GM23338 (cell line): ENCODE data around the gene MAGI1. TPM values are rescaled to one million over a fixed set of nuclear protein-coding genes. Genes with fewer than 3 reads are reported as not detected.

Experiments used
- ATAC-seq: fragments of 200-7000 bp; cut with Tn5 transposase; 3 replicates; pipeline ENCODE4 v1.9.1; 2020
- DNase-seq: peaks from one replicate; pipeline ENCODE4 v3.0.0-alpha.2; 2015; ENCODE audit warnings: low spot score
- H2AFZ ChIP-seq: fragments of 200-600 bp; sonication (generic); 2 replicates; pipeline ENCODE4 v1.8.0; 2016; ENCODE audit warnings: antibody characterized with exemption, mild to moderate bottlenecking, moderate library complexity
- H3F3A ChIP-seq: fragments of 200-600 bp; sonication (generic); replicated peaks from 2 replicates; pipeline ENCODE4 v1.8.0; 2017; ENCODE audit warnings: antibody characterized with exemption, mixed run types, low read depth
- H3K27ac ChIP-seq: fragments of 200-600 bp; sonication (generic); 2 replicates; pipeline ENCODE4 v1.6.1; 2016; ENCODE audit warnings: low read depth
- H3K27me3 ChIP-seq: fragments of 200-600 bp; sonication (generic); 2 replicates; pipeline ENCODE4 v1.8.0; 2016; ENCODE audit warnings: mild to moderate bottlenecking, mixed run types, moderate library complexity; ENCODE audit not compliant: insufficient read depth
- H3K36me3 ChIP-seq: fragments of 200-600 bp; sonication (generic); 2 replicates; pipeline ENCODE4 v1.8.0; 2016; ENCODE audit warnings: mild to moderate bottlenecking; ENCODE audit not compliant: insufficient read depth
- H3K4me1 ChIP-seq: fragments of 200-600 bp; sonication (generic); 2 replicates; pipeline ENCODE4 v1.8.0; 2016; ENCODE audit warnings: mild to moderate bottlenecking, moderate library complexity; ENCODE audit not compliant: insufficient read depth
- H3K4me2 ChIP-seq: fragments of 200-600 bp; sonication (generic); 2 replicates; pipeline ENCODE4 v1.7.1; 2017; ENCODE audit warnings: mixed run types
- H3K4me3 ChIP-seq: fragments of 200-600 bp; sonication (generic); 2 replicates; pipeline ENCODE4 v1.6.1; 2016; ENCODE audit warnings: mixed run types
- H3K79me2 ChIP-seq: fragments of 200-600 bp; sonication (generic); replicated peaks from 2 replicates; pipeline ENCODE4 v1.8.0; 2017; ENCODE audit warnings: mild to moderate bottlenecking; ENCODE audit not compliant: insufficient read depth
- H3K9me2 ChIP-seq: fragments of 200-600 bp; sonication (generic); 2 replicates; pipeline ENCODE4 v1.8.0; 2017; ENCODE audit not compliant: insufficient read depth
- H4K20me1 ChIP-seq: fragments of 200-600 bp; sonication (generic); replicated peaks from 2 replicates; pipeline ENCODE4 v1.8.0; 2017; ENCODE audit warnings: mild to moderate bottlenecking; ENCODE audit not compliant: insufficient read depth
- H3K27ac Mint-ChIP-seq: 2 replicates; pipeline ENCODE4 v1.8.0; 2020; ENCODE audit warnings: inconsistent platforms, mild to moderate bottlenecking, moderate library complexity, mixed read lengths
- H3K27me3 Mint-ChIP-seq: 3 replicates; pipeline ENCODE4 v1.8.0; 2022; ENCODE audit warnings: low read depth, mild to moderate bottlenecking, moderate library complexity, mixed read lengths, inconsistent platforms; ENCODE audit not compliant: insufficient read depth, poor library complexity
- H3K36me3 Mint-ChIP-seq: 3 replicates; pipeline ENCODE4 v1.8.0; 2021; ENCODE audit warnings: low read depth, mild to moderate bottlenecking, inconsistent platforms, moderate library complexity, mixed read lengths
- H3K4me1 Mint-ChIP-seq: 3 replicates; pipeline ENCODE4 v1.8.0; 2020; ENCODE audit warnings: mild to moderate bottlenecking, inconsistent platforms, mixed read lengths
- H3K4me3 Mint-ChIP-seq: 3 replicates; pipeline ENCODE4 v1.8.0; 2021; ENCODE audit warnings: moderate library complexity, mild to moderate bottlenecking, inconsistent platforms, mixed read lengths
- H3K9me3 Mint-ChIP-seq: 3 replicates; pipeline ENCODE4 v1.8.0; 2020; ENCODE audit warnings: moderate library complexity, mild to moderate bottlenecking, inconsistent platforms, mixed read lengths
- CREB1 ChIP-seq: fragments of 250-450 bp; sonication (Bioruptor Pico); IDR thresholded peaks from 2 replicates; pipeline ENCODE4 v1.5.0; 2020; ENCODE audit warnings: low read depth, mild to moderate bottlenecking, moderate library complexity
- EZH2 ChIP-seq: fragments of 200-600 bp; sonication (generic); IDR thresholded peaks from one replicate; pipeline ENCODE4 v1.8.0; 2017; ENCODE audit warnings: antibody characterized with exemption, mild to moderate bottlenecking, low read depth; ENCODE audit not compliant: unreplicated experiment
- NANOG ChIP-seq: IDR thresholded peaks from 2 replicates; pipeline ENCODE4 v1.6.1; 2016; ENCODE audit warnings: antibody characterized with exemption, borderline replicate concordance
- STAT1 ChIP-seq: IDR thresholded peaks from one replicate; pipeline ENCODE4 v1.6.1; 2016; ENCODE audit warnings: antibody characterized with exemption; ENCODE audit not compliant: unreplicated experiment
- ZNF331 ChIP-seq: fragments of 250-450 bp; sonication (Bioruptor Pico); IDR thresholded peaks from 2 replicates; pipeline ENCODE4 v1.5.0; 2020; ENCODE audit warnings: low read depth, mild to moderate bottlenecking, moderate library complexity
- polyA plus RNA-seq: library from polyadenylated mRNA; unstranded; fragments of >200 nt; fragmentation: Nextera tagmentation; extraction: Ambion mirVana; gene quantifications from 2 replicates; pipeline ENCODE4 v1.2.1, GENCODE V29; 2016
- total RNA-seq: library from RNA; depleted of rRNA; stranded (reverse); fragments of >200 nt; shearing (Covaris generic); gene quantifications from 2 replicates; pipeline ENCODE4 v1.2.3, GENCODE V29; 2014
- TF ChIP-seq, protein P1 (sequence below), 2 experiments: fragments of 200-600 bp in 1 of 2; sonication (generic) in 1 of 2; conservative IDR thresholded peaks; 2 replicates each; pipeline versions ENCODE4 v1.5.1 to v1.6.1; 2016 to 2017; ENCODE audit warnings: antibody characterized with exemption in 2 of 2, low read depth in 2 of 2, mild to moderate bottlenecking in 2 of 2, moderate library complexity in 1 of 2
- TF ChIP-seq, protein P2 (sequence below): fragments of 250-450 bp; sonication (Bioruptor Pico); IDR thresholded peaks from 2 replicates; pipeline ENCODE4 v1.5.0; 2020; ENCODE audit warnings: mild to moderate bottlenecking, moderate library complexity
- TF ChIP-seq, protein P3 (sequence below): IDR thresholded peaks from one replicate; pipeline ENCODE4 v1.6.1; 2018; ENCODE audit warnings: antibody characterized with exemption; ENCODE audit not compliant: unreplicated experiment

The MAGI1 gene
- total and polyA plus RNA-seq, 2 experiments from 2014 or later = 27.4 to 71.2 TPM

DNA sequence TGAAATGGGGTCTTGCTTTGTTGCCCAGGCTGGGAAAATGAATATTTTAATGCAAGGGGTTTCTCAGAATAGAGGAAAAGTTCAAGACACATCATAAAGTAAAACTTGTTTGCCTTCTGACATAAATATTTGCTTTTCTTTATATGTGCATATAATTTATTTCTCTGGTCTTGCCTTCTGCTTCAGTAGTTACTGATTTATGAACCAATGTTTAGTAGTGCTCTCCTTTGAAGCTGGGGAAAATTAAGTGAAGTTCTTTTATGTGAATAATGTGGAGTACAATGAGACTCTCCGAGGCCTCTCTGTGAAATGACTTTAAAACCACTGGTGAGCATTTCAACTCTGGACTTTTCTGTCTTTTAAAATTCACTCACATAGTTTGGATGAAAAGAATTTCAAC, 55.6 kb downstream of the MAGI1 start:
- H3K36me3 Mint-ChIP-seq = no peaks in the 10 kb centered on the region
- no peak overlapping the region for H3K27ac ChIP-seq
- DNase-seq = no peak
- H3K36me3 ChIP-seq = no peaks in the 10 kb centered on the region
- H3K9me2 ChIP-seq = no peaks in the 10 kb centered on the region
- no peaks in the 10 kb centered on the region for H3K27me3 ChIP-seq
- H3K4me3 Mint-ChIP-seq = no peak overlapping the region
- no peaks in the 10 kb centered on the region for H3F3A ChIP-seq
- peaks cover 25% of the 10 kb centered on the region for H3K79me2 ChIP-seq
- peaks cover 8% of the 10 kb centered on the region for H3K4me1 ChIP-seq
- TF ChIP-seq NANOG (no peak), ZNF331 (CRISPR knock-in tag) (no peak), EZH2 (no peak), STAT1 (no peak), CREB1 (CRISPR knock-in tag) (no peak)
- TF ChIP-seq, protein P1, sequence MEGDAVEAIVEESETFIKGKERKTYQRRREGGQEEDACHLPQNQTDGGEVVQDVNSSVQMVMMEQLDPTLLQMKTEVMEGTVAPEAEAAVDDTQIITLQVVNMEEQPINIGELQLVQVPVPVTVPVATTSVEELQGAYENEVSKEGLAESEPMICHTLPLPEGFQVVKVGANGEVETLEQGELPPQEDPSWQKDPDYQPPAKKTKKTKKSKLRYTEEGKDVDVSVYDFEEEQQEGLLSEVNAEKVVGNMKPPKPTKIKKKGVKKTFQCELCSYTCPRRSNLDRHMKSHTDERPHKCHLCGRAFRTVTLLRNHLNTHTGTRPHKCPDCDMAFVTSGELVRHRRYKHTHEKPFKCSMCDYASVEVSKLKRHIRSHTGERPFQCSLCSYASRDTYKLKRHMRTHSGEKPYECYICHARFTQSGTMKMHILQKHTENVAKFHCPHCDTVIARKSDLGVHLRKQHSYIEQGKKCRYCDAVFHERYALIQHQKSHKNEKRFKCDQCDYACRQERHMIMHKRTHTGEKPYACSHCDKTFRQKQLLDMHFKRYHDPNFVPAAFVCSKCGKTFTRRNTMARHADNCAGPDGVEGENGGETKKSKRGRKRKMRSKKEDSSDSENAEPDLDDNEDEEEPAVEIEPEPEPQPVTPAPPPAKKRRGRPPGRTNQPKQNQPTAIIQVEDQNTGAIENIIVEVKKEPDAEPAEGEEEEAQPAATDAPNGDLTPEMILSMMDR (conservative IDR thresholded peaks at IDR 0.05; ENCODE audit: low read depth in 2 of 2) = no peak
- TF ChIP-seq, protein P2, sequence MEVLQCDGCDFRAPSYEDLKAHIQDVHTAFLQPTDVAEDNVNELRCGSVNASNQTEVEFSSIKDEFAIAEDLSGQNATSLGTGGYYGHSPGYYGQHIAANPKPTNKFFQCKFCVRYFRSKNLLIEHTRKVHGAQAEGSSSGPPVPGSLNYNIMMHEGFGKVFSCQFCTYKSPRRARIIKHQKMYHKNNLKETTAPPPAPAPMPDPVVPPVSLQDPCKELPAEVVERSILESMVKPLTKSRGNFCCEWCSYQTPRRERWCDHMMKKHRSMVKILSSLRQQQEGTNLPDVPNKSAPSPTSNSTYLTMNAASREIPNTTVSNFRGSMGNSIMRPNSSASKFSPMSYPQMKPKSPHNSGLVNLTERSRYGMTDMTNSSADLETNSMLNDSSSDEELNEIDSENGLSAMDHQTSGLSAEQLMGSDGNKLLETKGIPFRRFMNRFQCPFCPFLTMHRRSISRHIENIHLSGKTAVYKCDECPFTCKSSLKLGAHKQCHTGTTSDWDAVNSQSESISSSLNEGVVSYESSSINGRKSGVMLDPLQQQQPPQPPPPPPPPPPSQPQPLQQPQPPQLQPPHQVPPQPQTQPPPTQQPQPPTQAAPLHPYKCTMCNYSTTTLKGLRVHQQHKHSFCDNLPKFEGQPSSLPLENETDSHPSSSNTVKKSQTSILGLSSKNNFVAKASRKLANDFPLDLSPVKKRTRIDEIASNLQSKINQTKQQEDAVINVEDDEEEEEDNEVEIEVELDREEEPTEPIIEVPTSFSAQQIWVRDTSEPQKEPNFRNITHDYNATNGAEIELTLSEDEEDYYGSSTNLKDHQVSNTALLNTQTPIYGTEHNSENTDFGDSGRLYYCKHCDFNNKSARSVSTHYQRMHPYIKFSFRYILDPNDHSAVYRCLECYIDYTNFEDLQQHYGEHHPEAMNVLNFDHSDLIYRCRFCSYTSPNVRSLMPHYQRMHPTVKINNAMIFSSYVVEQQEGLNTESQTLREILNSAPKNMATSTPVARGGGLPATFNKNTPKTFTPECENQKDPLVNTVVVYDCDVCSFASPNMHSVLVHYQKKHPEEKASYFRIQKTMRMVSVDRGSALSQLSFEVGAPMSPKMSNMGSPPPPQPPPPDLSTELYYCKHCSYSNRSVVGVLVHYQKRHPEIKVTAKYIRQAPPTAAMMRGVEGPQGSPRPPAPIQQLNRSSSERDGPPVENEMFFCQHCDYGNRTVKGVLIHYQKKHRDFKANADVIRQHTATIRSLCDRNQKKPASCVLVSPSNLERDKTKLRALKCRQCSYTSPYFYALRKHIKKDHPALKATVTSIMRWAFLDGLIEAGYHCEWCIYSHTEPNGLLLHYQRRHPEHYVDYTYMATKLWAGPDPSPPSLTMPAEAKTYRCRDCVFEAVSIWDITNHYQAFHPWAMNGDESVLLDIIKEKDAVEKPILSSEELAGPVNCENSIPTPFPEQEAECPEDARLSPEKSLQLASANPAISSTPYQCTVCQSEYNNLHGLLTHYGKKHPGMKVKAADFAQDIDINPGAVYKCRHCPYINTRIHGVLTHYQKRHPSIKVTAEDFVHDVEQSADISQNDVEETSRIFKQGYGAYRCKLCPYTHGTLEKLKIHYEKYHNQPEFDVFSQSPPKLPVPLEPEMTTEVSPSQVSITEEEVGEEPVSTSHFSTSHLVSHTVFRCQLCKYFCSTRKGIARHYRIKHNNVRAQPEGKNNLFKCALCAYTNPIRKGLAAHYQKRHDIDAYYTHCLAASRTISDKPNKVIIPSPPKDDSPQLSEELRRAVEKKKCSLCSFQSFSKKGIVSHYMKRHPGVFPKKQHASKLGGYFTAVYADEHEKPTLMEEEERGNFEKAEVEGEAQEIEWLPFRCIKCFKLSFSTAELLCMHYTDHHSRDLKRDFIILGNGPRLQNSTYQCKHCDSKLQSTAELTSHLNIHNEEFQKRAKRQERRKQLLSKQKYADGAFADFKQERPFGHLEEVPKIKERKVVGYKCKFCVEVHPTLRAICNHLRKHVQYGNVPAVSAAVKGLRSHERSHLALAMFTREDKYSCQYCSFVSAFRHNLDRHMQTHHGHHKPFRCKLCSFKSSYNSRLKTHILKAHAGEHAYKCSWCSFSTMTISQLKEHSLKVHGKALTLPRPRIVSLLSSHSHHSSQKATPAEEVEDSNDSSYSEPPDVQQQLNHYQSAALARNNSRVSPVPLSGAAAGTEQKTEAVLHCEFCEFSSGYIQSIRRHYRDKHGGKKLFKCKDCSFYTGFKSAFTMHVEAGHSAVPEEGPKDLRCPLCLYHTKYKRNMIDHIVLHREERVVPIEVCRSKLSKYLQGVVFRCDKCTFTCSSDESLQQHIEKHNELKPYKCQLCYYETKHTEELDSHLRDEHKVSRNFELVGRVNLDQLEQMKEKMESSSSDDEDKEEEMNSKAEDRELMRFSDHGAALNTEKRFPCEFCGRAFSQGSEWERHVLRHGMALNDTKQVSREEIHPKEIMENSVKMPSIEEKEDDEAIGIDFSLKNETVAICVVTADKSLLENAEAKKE (CRISPR knock-in tag) = no peak
- TF ChIP-seq, protein P3, sequence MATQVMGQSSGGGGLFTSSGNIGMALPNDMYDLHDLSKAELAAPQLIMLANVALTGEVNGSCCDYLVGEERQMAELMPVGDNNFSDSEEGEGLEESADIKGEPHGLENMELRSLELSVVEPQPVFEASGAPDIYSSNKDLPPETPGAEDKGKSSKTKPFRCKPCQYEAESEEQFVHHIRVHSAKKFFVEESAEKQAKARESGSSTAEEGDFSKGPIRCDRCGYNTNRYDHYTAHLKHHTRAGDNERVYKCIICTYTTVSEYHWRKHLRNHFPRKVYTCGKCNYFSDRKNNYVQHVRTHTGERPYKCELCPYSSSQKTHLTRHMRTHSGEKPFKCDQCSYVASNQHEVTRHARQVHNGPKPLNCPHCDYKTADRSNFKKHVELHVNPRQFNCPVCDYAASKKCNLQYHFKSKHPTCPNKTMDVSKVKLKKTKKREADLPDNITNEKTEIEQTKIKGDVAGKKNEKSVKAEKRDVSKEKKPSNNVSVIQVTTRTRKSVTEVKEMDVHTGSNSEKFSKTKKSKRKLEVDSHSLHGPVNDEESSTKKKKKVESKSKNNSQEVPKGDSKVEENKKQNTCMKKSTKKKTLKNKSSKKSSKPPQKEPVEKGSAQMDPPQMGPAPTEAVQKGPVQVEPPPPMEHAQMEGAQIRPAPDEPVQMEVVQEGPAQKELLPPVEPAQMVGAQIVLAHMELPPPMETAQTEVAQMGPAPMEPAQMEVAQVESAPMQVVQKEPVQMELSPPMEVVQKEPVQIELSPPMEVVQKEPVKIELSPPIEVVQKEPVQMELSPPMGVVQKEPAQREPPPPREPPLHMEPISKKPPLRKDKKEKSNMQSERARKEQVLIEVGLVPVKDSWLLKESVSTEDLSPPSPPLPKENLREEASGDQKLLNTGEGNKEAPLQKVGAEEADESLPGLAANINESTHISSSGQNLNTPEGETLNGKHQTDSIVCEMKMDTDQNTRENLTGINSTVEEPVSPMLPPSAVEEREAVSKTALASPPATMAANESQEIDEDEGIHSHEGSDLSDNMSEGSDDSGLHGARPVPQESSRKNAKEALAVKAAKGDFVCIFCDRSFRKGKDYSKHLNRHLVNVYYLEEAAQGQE = no peak
- no peak overlapping the region for H3K4me2 ChIP-seq
- H3K4me3 ChIP-seq = no peak overlapping the region
- H2AFZ ChIP-seq = no peak overlapping the region
- H3K9me3 Mint-ChIP-seq = no peaks in the 10 kb centered on the region
- no peak overlapping the region for H3K27ac Mint-ChIP-seq
- ATAC-seq = no peak
- peaks cover 26% of the 10 kb centered on the region; the same call in 2 of the 3 replicates for H3K4me1 Mint-ChIP-seq
- no peaks in the 10 kb centered on the region; the same call in none of the 2 replicates for H4K20me1 ChIP-seq
- peaks cover 2% of the 10 kb centered on the region for H3K27me3 Mint-ChIP-seq
